Activated CD4-positive, CD25-positive, alpha-beta regulatory T cell treated with anti-CD3 and anti-CD28 coated beads, Interleukin-2, amount 50 U/mL, for 16 hours (primary cell): ENCODE data around the gene FAM13A.
"Not testable (repeated sequence)": the region's sequence is repeated elsewhere in the genome, so short reads cannot be mapped to it uniquely, and the experiment has no call there.

ENCODE experiments used
- DNase-seq: peaks from one replicate; pipeline ENCODE4 v3.0.0-alpha.2; 2020; ENCODE audit warnings: low read depth, low spot score

Gene FAM13A

DNA sequence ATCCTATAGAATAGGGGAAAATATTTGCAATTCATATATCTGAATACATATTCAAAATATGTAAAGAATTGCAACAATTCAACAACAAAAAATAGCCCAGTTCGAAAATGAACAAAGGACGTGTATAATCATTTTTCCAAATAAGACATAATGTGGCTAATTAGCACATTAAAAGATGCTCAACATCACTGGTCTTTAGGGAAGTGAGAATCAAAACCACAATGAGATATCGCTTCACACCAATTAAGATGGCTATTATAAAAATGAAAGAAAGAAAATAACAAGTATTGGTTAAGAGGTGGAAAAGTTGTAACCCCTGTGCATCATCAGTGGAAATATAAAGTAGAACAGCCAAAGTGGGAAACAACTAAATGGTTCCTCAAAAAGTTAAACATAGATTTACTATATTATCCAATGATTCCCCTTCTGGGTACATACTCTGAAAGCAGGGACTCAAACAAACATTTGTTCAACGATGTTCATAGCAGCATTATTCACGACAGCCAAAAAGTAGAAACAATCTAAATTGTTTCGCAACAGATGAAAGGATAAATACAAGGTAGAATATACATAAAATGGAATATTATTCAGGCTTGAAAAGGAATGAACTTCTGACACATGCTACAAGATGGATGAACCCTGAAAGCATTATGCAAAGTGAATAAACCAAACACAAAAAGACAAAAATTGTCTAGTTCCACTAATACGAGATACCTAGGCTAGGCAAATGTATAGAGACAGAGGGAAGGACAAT is 12.7 kb downstream of the FAM13A start:
- no peak for DNase-seq

DNA sequence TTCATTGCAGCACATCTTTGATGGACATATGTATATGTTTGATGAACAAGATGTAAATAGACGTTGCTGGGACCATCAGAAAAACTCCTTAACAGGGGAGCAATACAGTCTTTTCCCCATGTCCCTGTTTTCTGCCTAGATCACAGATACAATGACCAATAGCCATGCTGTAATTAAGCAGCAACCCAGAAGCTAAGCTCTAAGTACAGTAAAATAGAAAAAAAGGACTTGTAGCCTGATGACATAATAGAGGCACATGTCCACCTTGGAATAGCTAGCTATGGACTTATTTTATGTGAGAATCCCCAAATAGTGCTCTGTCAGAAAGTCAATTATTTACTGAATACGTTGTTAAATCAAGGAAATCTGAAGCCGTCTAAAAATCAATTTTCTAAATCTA is 14.9 kb downstream of the FAM13A start:
- DNase-seq: no peak

- DNase-seq: no peak
Measured at GRCh38 chr4:89039730-89040338, 17.2 kb downstream of the FAM13A start.

GRCh38 chr4:89036535-89036934 is 20.4 kb downstream of the FAM13A start:
- no peak for DNase-seq

GRCh38 chr4:89031272-89031671 is 25.7 kb downstream of the FAM13A start:
- no peak for DNase-seq

DNA sequence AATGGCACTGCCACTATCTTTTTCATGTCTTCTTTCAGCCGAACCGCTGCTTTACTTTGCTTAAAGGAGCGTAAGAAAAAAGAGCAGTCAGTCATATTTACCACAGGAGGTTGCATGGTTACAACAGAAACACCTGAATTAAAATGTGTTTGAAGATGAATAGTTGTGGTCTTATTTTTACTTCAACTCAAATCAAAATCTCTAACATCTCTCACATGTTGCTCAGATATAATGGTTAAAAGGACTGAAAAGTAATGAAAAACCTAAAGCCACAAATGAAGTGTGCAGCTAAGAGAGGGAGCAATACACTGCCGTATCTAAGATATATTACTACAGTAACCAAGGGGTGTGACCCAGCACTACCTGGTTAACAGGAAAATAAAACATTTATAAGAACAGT is 27.4 kb downstream of the FAM13A start:
- DNase-seq: no peak

DNA sequence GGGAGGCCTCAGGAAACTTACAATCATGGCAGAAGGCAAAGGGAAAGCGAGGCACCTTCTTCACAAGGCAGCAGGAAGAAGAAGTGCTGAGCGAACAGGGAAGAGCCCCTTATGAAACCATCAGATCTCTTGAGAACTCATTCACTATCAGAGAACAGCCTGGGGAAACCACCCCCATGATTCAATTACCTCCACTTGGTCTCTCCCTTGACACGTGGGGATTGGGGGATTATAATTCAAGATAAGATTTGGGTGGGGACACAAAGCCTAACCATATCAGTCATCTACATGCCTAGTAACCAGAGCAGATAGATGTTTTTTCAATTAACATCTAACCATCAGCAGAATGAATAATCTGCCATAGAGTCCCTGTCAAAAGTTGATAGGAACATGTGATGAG is 30.4 kb downstream of the FAM13A start:
- no peak for DNase-seq

GRCh38 chr4:89024051-89024675 is 32.8 kb downstream of the FAM13A start:
- DNase-seq: peak; percentile 48

- DNase-seq: no peak
Measured at GRCh38 chr4:89023140-89023539, 33.8 kb downstream of the FAM13A start.

DNA sequence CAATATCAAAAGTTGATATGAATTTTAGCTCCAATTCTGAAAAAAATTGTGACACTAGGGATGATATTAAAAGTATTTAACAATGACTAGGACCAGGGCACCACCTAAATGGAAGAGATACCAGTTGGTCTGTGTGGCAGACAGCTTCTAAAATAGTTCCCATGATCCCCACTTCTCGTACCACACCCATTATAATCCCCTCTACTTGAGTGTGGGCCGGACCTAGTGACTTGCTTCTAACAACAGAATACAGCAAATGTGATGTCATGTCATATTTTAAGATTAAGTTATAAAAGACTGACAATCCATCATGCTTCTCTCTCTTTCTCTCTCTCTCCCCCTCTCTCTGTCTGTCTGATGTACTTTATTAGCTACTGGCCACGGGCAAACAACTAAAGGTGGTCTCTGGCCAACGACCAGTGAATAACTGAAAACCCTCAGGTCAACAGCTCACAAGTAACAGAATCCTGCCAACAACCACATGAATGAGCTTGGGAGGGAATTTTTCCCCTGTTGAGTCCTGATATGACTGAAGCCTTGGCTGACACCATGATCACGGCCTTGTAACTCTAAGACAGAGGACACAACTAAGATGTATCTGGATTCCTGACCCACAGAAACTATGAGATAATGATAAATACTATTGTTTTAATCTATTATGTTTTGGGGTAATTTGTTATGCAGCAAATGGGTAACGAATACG is 34.4 kb downstream of the FAM13A start:
- DNase-seq: no peak

DNA sequence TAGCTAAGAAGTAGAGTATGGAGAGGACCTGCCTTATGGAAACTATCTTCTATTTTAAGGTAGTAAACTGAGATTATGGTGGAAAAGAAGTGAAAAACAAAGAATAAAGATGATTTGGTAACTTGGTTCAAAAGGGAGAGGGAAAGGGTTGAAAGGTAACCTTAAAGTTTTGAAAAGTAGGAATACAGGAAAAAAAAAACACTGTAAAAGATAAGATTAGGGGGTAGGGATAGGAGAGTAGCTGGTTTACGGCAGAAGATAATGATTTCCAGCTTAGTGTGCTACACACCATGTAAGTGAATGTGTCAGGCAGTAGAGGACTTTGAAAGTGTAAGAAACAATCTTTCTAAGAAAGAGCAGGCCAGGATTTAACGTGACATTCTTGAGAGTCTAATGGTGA is 35.3 kb downstream of the FAM13A start:
- DNase-seq: no peak

DNA sequence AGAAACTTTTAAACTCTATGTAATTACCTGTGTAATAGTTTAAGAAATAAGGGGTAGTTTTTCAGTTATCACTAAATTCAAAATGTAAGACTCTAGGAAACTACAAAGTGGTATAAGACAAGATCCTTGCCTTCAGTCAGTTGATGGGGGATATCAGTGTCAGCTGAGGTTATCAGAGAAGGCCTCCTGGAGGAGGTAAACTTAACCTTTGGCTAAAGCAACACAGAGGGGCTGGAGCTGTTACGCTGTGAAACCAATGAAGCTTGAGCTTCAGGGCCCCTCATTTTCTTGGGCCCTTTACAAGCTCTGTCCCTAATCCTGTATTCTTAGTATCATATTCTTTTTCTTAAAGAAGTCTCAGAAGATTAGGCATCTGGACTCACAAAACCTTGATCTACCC is 35.9 kb downstream of the FAM13A start:
- no peak for DNase-seq

GRCh38 chr4:89014897-89015296 is 42.1 kb downstream of the FAM13A start:
- DNase-seq: not testable (repeated sequence)

GRCh38 chr4:89009761-89010369 is 47.1 kb downstream of the FAM13A start:
- DNase-seq: no peak

- no peak for DNase-seq
Measured at GRCh38 chr4:89009115-89009514, 47.9 kb downstream of the FAM13A start.

DNA sequence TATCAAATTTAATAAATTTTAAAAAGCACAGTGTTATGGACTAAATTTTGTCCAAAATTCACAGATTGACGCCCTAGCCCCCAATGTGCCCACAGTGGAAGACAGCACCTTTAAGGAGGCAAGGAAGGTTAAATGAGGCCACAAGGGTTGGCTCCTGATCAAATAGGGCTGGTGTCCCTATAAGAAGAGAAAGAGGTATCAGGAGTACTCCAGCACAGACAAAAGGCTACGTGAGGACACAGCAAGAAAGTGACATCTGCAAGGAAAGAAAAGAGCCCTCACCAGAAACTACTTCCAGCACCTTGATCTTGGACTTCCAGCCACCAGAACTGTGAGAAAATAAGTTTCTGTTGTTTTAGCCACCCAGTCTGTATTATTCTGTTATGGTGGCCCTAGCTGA is 48.8 kb downstream of the FAM13A start:
- no peak for DNase-seq

DNA sequence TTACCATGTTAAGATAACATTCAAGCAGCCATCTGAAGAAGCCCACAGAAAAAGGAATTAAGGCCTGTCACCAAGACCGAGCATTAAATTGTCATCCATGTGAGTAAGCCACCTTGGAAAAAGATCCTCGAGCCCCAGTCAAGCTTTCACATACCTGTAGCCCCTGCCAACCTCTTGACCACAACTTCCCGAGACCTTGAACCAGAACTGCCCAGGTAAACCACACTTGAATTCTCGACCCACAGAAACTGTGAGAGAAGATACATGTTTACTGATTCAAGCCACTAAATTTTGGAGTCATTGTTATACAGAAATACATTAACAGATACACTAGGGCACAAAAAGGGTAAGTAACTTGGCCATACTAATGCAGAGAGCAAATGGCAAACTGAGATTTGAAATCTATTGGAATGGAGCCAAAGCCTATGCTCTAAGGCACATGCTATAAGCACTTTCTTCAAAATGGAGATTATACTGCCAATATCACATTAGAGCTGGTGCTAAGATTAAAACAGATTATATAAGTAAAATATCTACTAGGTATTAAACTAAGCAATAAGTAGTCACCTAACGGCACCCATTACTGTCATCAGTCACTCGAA is 49.5 kb downstream of the FAM13A start:
- no peak for DNase-seq

- no peak for DNase-seq
Measured at GRCh38 chr4:89006307-89006706, 50.7 kb downstream of the FAM13A start.

DNA sequence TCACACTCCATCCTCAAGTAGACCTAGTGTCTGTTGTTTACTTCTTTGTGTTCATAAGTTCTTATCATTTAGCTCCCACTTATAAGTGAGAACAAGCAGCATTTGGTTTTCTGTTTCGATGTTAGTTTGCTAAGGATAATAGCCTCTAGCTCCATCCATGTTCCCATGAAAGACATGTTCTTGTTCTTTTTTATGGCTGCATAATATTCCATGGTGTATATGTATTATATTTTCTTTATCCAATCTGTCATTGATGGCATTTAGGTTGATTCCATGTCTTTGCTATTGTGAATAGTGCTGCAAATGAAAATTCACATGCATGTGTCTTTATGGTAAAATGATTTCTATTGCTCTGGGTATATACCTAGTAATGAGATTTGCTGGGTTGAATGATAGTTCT is 51.9 kb downstream of the FAM13A start:
- DNase-seq: not testable (repeated sequence)

GRCh38 chr4:89001647-89002445 is 55.1 kb downstream of the FAM13A start:
- DNase-seq: no peak
